Endodermal cell (in vitro differentiated cells): ENCODE data around the gene IL1RAPL2. TPM values are rescaled to one million over a fixed set of nuclear protein-coding genes. Genes with fewer than 3 reads are reported as not detected.

ENCODE experiments used
- DNase-seq: peaks from one replicate; pipeline ENCODE4 v3.0.0-alpha.2; 2017
- H3K27ac ChIP-seq: 2 replicates; pipeline ENCODE4 v1.5.1; 2013; ENCODE audit warnings: mild to moderate bottlenecking, low read depth, low read length, moderate library complexity
- H3K27me3 ChIP-seq: 2 replicates; pipeline ENCODE4 v1.6.1; 2013; ENCODE audit warnings: mild to moderate bottlenecking, low read length, moderate library complexity; ENCODE audit not compliant: insufficient read depth, control insufficient read depth, poor library complexity, severe bottlenecking
- H3K36me3 ChIP-seq: 2 replicates; pipeline ENCODE4 v1.7.0; 2013; ENCODE audit warnings: mild to moderate bottlenecking, low read length, moderate library complexity; ENCODE audit not compliant: control insufficient read depth, insufficient read depth
- H3K4me1 ChIP-seq: one replicate; pipeline ENCODE4 v1.7.0; 2013; ENCODE audit warnings: low read length; ENCODE audit not compliant: control insufficient read depth, insufficient read depth
- H3K4me3 ChIP-seq: 2 replicates; pipeline ENCODE4 v1.5.1; 2013; ENCODE audit warnings: mild to moderate bottlenecking, low read length, moderate library complexity
- H3K9ac ChIP-seq: 2 replicates; pipeline ENCODE4 v1.6.1; 2013; ENCODE audit warnings: mild to moderate bottlenecking, low read length, moderate library complexity; ENCODE audit not compliant: poor library complexity, severe bottlenecking; ENCODE audit errors: extremely low read depth
- H3K9me3 ChIP-seq: 2 replicates; pipeline ENCODE4 v1.6.1; 2013; ENCODE audit warnings: mild to moderate bottlenecking, low read length, moderate library complexity; ENCODE audit not compliant: control insufficient read depth
- H3K27ac Mint-ChIP-seq: 2 replicates; pipeline ENCODE4 v1.8.0; 2020; ENCODE audit warnings: mixed read lengths
- H3K27me3 Mint-ChIP-seq: 2 replicates; pipeline ENCODE4 v1.8.0; 2021; ENCODE audit warnings: mild to moderate bottlenecking, mixed read lengths; ENCODE audit not compliant: insufficient read depth
- H3K36me3 Mint-ChIP-seq: 2 replicates; pipeline ENCODE4 v1.8.0; 2020; ENCODE audit warnings: low read depth, mixed read lengths
- H3K4me1 Mint-ChIP-seq: 2 replicates; pipeline ENCODE4 v1.8.0; 2020; ENCODE audit warnings: mixed read lengths
- H3K4me3 Mint-ChIP-seq: 2 replicates; pipeline ENCODE4 v1.8.0; 2020; ENCODE audit warnings: mild to moderate bottlenecking, moderate library complexity, mixed read lengths
- H3K9me3 Mint-ChIP-seq: 2 replicates; pipeline ENCODE4 v1.8.0; 2020; ENCODE audit warnings: mild to moderate bottlenecking, mixed read lengths
- CTCF ChIP-seq: fragments of 200-600 bp; sonication (generic); conservative IDR thresholded peaks from 2 replicates; pipeline ENCODE4 v1.5.0; 2021; ENCODE audit warnings: antibody characterized with exemption, mild to moderate bottlenecking
- WGBS, 2 experiments: methylation state at CpG; one replicate each; pipeline versions ENCODE4 v1.1.5 to v1.1.7; 2013; ENCODE audit warnings: missing lambda C conversion rate in 2 of 2, mixed read lengths in 1 of 2; ENCODE audit not compliant: insufficient coverage in 1 of 2, insufficient read length in 1 of 2; 5-methylcytosine and 5-hydroxymethylcytosine counted together
- total RNA-seq, 2 donors: library from RNA; stranded (reverse); fragmentation: NEBNext Ultra II Directional in 1 of 2; extraction: Animal tissue kit (Norgen Biotek cat#: 25700) in 1 of 2; gene quantifications; 2 replicates in 1 of 2; 3 replicates in 1 of 2; pipeline ENCODE4 v1.2.1, GENCODE V29; 2021

The IL1RAPL2 gene
- total RNA-seq, 2 donors from 2014 or later = 0.13 TPM; not detected in 1

GRCh38 chrX:104961926-104962325, 395.9 kb downstream of the IL1RAPL2 start:
- 79 to 80% methylated on average over 1 of the region's 1 CpG for WGBS, 2 experiments

GRCh38 chrX:104968241-104968640, 402.2 kb downstream of the IL1RAPL2 start:
- no peaks in the 10 kb centered on the region for H3K27me3 Mint-ChIP-seq
- Histone ChIP-seq H3K27ac (no peak overlapping the region), H3K27me3 (no peaks in the 10 kb centered on the region), H3K9me3 (no peaks in the 10 kb centered on the region), H3K4me1 (no peaks in the 10 kb centered on the region), H3K36me3 (no peaks in the 10 kb centered on the region), H3K9ac (no peak overlapping the region), H3K4me3 (no peak overlapping the region)
- no peak overlapping the region for H3K4me3 Mint-ChIP-seq
- no peak for DNase-seq
- no peaks in the 10 kb centered on the region for H3K36me3 Mint-ChIP-seq
- H3K27ac Mint-ChIP-seq = no peak overlapping the region
- no peaks in the 10 kb centered on the region for H3K4me1 Mint-ChIP-seq
- peaks cover 25% of the 10 kb centered on the region for H3K9me3 Mint-ChIP-seq
- TF ChIP-seq CTCF = no peak

More at GRCh38 chrX:104961926-104962325, 395.9 kb downstream of the IL1RAPL2 start:
- no peak for DNase-seq
- no peaks in the 10 kb centered on the region for H3K36me3 ChIP-seq
- no peak overlapping the region for H3K9ac ChIP-seq
- no peak overlapping the region for H3K4me3 Mint-ChIP-seq
- no peaks in the 10 kb centered on the region for H3K9me3 ChIP-seq
- H3K36me3 Mint-ChIP-seq = no peaks in the 10 kb centered on the region
- TF ChIP-seq CTCF = no peak
- H3K9me3 Mint-ChIP-seq = peaks cover 16% of the 10 kb centered on the region
- no peak overlapping the region for H3K4me3 ChIP-seq
- H3K27ac Mint-ChIP-seq = no peak overlapping the region
- no peaks in the 10 kb centered on the region for H3K27me3 ChIP-seq
- no peaks in the 10 kb centered on the region for H3K4me1 ChIP-seq
- no peaks in the 10 kb centered on the region for H3K27me3 Mint-ChIP-seq
- H3K4me1 Mint-ChIP-seq = no peaks in the 10 kb centered on the region
- H3K27ac ChIP-seq = no peak overlapping the region

- 90% methylated on average over 1 of the region's 1 CpG; no CpG with 5 or more reads in 1 of the 2 experiments for WGBS, 2 experiments
- Histone ChIP-seq H3K27ac (no peak overlapping the region), H3K4me1 (no peaks in the 10 kb centered on the region), H3K36me3 (no peaks in the 10 kb centered on the region), H3K9me3 (no peaks in the 10 kb centered on the region), H3K9ac (no peak overlapping the region), H3K4me3 (no peak overlapping the region), H3K27me3 (no peaks in the 10 kb centered on the region)
- no peaks in the 10 kb centered on the region for H3K4me1 Mint-ChIP-seq
- H3K9me3 Mint-ChIP-seq = peaks cover 36% of the 10 kb centered on the region
- no peaks in the 10 kb centered on the region for H3K36me3 Mint-ChIP-seq
- no peak for DNase-seq
- no peak for TF ChIP-seq CTCF
- H3K4me3 Mint-ChIP-seq = no peak overlapping the region
- H3K27ac Mint-ChIP-seq = no peak overlapping the region
- H3K27me3 Mint-ChIP-seq = no peaks in the 10 kb centered on the region
Observed at GRCh38 chrX:104972737-104973136, 406.7 kb downstream of the IL1RAPL2 start.
